GM18868 (cell line): Measurements from ENCODE around the gene CCL25.
"Not testable (repeated sequence)": the region's sequence is repeated elsewhere in the genome, so short reads cannot be mapped to it uniquely, and the experiment has no call there.

ENCODE experiments used
- ATAC-seq: cut with Tn5 transposase; IDR thresholded peaks from one replicate; pipeline ENCODE4 v1.9.1; 2021; ENCODE audit warnings: mild to moderate bottlenecking, moderate library complexity; ENCODE audit not compliant: unreplicated experiment

CCL25 gene

GRCh38 chr19:8052464-8052859 is at the start of gene CCL25:
CCL25 (plus strand) TSS chr19:8052760; CDS start chr19:8053050, 290 bp downstream.
- no peak for ATAC-seq

GRCh38 chr19:8004001-8004400 is 48.6 kb upstream of the CCL25 start:
- no peak for ATAC-seq

- peak; percentile 17 for ATAC-seq
Measured at GRCh38 chr19:8004723-8005513, 47.6 kb upstream of the CCL25 start.

GRCh38 chr19:8005534-8006256 is 46.9 kb upstream of the CCL25 start, which contains the start of gene ELAVL1:
ELAVL1 (minus strand) TSS chr19:8005641; CDS start chr19:7991815, 13,826 bp downstream.
- peak; percentile 75 for ATAC-seq

- no peak for ATAC-seq
Measured at GRCh38 chr19:8017808-8018207, 34.8 kb upstream of the CCL25 start.

- ATAC-seq = no peak
Measured at GRCh38 chr19:8020681-8021080, 31.9 kb upstream of the CCL25 start.

- no peak for ATAC-seq
Measured at GRCh38 chr19:8021374-8021773, 31.2 kb upstream of the CCL25 start.

- ATAC-seq = no peak
Measured at GRCh38 chr19:8022275-8022674, 30.3 kb upstream of the CCL25 start.

- no peak for ATAC-seq
Measured at GRCh38 chr19:8023371-8023770, 29.2 kb upstream of the CCL25 start.

GRCh38 chr19:8024256-8024655 is 28.3 kb upstream of the CCL25 start:
- not testable (repeated sequence) for ATAC-seq

- no peak for ATAC-seq
Measured at GRCh38 chr19:8025316-8025715, 27.2 kb upstream of the CCL25 start.

GRCh38 chr19:8028951-8029491 is 23.5 kb upstream of the CCL25 start:
- no peak for ATAC-seq

- ATAC-seq = no peak
Measured at GRCh38 chr19:8030960-8031359, 21.6 kb upstream of the CCL25 start.

GRCh38 chr19:8033287-8034177 is 19.0 kb upstream of the CCL25 start:
- ATAC-seq = not testable (repeated sequence)

GRCh38 chr19:8034178-8034525 is 18.4 kb upstream of the CCL25 start:
- no peak for ATAC-seq

- no peak for ATAC-seq
Measured at GRCh38 chr19:8036434-8037099, 16.0 kb upstream of the CCL25 start.

- ATAC-seq = no peak
Measured at GRCh38 chr19:8038815-8039214, 13.7 kb upstream of the CCL25 start.

GRCh38 chr19:8039231-8039630 is 13.3 kb upstream of the CCL25 start:
- no peak for ATAC-seq

- no peak for ATAC-seq
Measured at GRCh38 chr19:8041531-8041931, 11.0 kb upstream of the CCL25 start.

GRCh38 chr19:8042900-8043299 is 9.7 kb upstream of the CCL25 start:
- no peak for ATAC-seq
